Fibroblast of skin of left biceps (primary cell): Measurements from ENCODE around the gene BUB1.
"Not testable (repeated sequence)": the region's sequence is repeated elsewhere in the genome, so short reads cannot be mapped to it uniquely, and the experiment has no call there.

Source experiments
- DNase-seq, 2 experiments: peaks; one replicate each; pipeline ENCODE4 v3.0.0-alpha.2; 2013; ENCODE audit warnings: low read depth in 2 of 2

The BUB1 gene

GRCh38 chr2:110677530-110678456 is at the start of gene BUB1:
BUB1 (minus strand) TSS chr2:110678063; CDS start chr2:110677995, 68 bp downstream.
- peak; percentile 86 to 88 for DNase-seq

- no peak for DNase-seq
These were observed 48.4 kb upstream of the BUB1 start for GRCh38 chr2:110726285-110726684.

- DNase-seq, result no peak
These were observed 48.0 kb upstream of the BUB1 start for GRCh38 chr2:110725859-110726258.

- no peak for DNase-seq
These were observed 47.5 kb upstream of the BUB1 start for GRCh38 chr2:110725370-110725769.

- DNase-seq, result no peak
These were observed 47.0 kb upstream of the BUB1 start for GRCh38 chr2:110724820-110725219.

- DNase-seq, result no peak
These were observed 42.7 kb upstream of the BUB1 start for GRCh38 chr2:110720547-110720946.

- DNase-seq, result no peak
These were observed 41.1 kb upstream of the BUB1 start for GRCh38 chr2:110718990-110719389.

- DNase-seq, result no peak
These were observed 40.5 kb upstream of the BUB1 start for GRCh38 chr2:110718382-110718781.

- DNase-seq, result no peak
These were observed 39.9 kb upstream of the BUB1 start for GRCh38 chr2:110717734-110718133.

- peak in 1 of 2 experiments; percentile 2 for DNase-seq
These were observed 39.2 kb upstream of the BUB1 start for GRCh38 chr2:110716959-110717645.

GRCh38 chr2:110714452-110715224 is 36.8 kb upstream of the BUB1 start:
- DNase-seq, result no peak

GRCh38 chr2:110713513-110714362 is 35.9 kb upstream of the BUB1 start:
- DNase-seq, result no peak

- DNase-seq, result no peak
These were observed 34.9 kb upstream of the BUB1 start for GRCh38 chr2:110712737-110713136.

- no peak for DNase-seq
These were observed 30.6 kb upstream of the BUB1 start for GRCh38 chr2:110708455-110708854.

GRCh38 chr2:110707386-110707965 is 29.6 kb upstream of the BUB1 start:
- no peak for DNase-seq

- DNase-seq, result no peak
These were observed 24.9 kb upstream of the BUB1 start for GRCh38 chr2:110702514-110703380.

- not testable (repeated sequence) for DNase-seq
These were observed 20.4 kb upstream of the BUB1 start for GRCh38 chr2:110698253-110698652.

GRCh38 chr2:110695146-110695898 is 17.5 kb upstream of the BUB1 start:
- DNase-seq, result not testable (repeated sequence)
